ENCODE measurements around the gene CPXM1.

Gene CPXM1

DNA sequence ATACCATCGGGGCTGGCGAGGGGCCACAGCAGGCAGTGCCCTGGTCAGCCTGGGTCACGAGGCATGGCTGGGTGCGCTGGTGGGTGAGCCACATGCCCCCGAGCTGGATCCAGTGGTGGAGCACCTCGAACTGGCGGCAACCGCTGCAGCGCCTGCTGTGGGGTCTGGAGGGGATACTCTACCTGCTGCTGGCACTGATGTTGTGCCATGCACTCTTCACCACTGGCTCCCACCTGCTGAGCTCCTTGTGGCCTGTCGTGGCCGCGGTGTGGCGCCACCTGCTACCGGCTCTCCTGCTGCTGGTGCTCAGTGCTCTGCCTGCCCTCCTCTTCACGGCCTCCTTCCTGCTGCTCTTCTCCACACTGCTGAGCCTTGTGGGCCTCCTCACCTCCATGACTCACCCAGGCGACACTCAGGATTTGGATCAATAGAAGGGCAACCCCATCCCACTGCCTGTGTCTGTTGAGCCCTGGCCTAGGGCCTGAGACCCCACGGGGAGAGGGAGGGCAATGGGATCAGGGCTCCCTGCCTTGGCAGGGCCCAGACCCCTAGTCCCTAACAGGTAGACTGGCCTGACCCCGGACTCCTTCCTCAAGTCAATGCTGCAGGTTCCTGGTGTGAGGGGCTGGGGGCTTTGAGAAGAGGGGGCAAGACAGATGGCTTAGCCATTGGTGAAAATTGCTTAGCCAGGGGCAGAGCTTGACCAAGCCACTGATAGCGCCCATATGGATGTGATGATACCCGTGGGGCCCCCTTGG lies 16.3 kb upstream of the CPXM1 start:
- POLR2A ChIA-PET (ENCODE audit: low non-redundant PET) = no interaction called here
- TF ChIP-seq, protein P1, sequence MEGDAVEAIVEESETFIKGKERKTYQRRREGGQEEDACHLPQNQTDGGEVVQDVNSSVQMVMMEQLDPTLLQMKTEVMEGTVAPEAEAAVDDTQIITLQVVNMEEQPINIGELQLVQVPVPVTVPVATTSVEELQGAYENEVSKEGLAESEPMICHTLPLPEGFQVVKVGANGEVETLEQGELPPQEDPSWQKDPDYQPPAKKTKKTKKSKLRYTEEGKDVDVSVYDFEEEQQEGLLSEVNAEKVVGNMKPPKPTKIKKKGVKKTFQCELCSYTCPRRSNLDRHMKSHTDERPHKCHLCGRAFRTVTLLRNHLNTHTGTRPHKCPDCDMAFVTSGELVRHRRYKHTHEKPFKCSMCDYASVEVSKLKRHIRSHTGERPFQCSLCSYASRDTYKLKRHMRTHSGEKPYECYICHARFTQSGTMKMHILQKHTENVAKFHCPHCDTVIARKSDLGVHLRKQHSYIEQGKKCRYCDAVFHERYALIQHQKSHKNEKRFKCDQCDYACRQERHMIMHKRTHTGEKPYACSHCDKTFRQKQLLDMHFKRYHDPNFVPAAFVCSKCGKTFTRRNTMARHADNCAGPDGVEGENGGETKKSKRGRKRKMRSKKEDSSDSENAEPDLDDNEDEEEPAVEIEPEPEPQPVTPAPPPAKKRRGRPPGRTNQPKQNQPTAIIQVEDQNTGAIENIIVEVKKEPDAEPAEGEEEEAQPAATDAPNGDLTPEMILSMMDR (conservative IDR thresholded peaks at IDR 0.05; ENCODE audit: low read depth) = no peak
- no peak for DNase-seq (ENCODE audit: low spot score)
- CTCF ChIA-PET = interaction anchor here (0.5 kb wide), 1 partner anchor 38 kb away, joined by 4 read pairs; no protein-coding TSS in a partner anchor
- H3K27ac ChIP-seq = no peak overlapping the region

DNA sequence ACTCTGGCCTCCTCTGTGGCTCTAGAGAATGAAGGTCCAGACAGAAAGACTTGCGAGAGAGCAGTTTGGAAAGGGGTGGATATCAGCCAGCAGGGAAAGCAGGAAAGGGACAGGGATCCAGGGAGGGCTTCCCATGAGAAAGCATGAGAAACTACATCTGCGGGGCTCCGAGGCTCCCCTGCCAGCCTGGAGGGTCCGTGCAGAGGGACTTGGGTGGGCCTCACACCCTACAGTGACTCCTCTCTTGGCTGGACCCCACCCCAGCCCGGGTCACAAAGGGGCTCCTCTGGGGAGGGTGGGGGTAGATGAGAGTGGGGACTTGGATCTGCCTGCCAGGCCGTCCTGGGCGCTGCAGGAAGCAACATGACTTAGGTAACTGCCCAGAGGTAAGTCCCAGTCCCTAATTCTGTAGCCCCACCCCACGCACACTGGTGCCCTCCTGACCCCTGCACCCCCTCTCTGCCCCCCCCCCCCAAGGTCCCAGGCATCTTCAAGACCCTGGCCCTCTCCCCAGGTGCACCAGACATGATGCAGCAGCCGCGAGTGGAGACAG lies 15.7 kb upstream of the CPXM1 start, which contains the start of gene TMEM239:
TMEM239 (plus strand) TSS at position 335 of the 553 bp plus-strand sequence; CDS start at position 526, 191 bp downstream.
- POLR2A ChIA-PET (ENCODE audit: low non-redundant PET) = no interaction called here
- CTCF ChIA-PET = no interaction called here
- TF ChIP-seq, protein P1 (conservative IDR thresholded peaks at IDR 0.05; ENCODE audit: low read depth) = no peak
- no peak for DNase-seq (ENCODE audit: low spot score)
- no peak within 1 kb of the TSS for H3K27ac ChIP-seq

DNA sequence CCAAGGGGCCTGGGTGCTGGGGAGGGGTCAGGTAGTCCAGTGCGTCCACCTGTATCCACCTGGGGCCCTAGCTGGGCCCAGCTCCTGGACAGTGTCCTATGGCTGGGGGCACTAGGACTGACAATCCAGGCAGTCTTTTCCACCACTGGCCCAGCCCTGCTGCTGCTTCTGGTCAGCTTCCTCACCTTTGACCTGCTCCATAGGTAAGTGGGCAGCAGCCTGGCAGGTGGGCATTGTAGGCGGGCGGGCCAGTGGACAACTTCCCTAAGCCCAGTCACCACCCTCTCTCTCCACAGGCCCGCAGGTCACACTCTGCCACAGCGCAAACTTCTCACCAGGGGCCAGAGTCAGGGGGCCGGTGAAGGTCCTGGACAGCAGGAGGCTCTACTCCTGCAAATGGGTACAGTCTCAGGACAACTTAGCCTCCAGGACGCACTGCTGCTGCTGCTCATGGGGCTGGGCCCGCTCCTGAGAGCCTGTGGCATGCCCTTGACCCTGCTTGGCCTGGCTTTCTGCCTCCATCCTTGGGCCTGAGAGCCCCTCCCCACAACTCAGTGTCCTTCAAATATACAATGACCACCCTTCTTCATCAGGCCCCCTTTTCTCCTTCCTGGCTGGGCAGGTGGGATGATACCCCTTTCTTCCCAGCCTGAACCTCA lies 14.9 kb upstream of the CPXM1 start:
- CTCF ChIA-PET = no interaction called here
- TF ChIP-seq, protein P1 (conservative IDR thresholded peaks at IDR 0.05; ENCODE audit: low read depth) = no peak
- DNase-seq (ENCODE audit: low spot score) = no peak
- POLR2A ChIA-PET (ENCODE audit: low non-redundant PET) = no interaction called here
- H3K27ac ChIP-seq = peak overlapping the region; percentile 39

DNA sequence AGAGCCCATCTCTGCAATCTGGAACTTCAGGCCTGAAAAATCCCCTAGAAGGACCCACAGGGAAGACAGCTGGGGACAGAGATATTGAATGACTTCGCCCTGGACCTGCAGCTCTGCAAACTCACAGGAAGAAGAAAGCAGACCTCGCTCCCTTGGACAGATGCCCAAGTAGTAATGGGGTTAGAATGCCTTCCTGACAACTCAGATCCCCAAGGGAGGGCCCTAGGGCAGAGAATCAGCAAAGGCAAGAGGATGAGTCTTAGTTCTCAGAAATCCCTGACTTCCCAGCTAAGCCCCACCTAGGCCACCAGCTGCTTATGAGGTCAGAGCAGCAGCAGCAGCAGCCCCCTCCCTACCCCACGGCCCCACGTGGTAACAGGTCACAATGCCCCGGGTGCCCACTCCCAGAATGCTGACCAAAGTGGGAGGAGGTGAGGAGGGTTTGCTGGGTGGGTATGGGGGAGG lies 14.2 kb upstream of the CPXM1 start, which contains the start of gene C20orf141:
C20orf141 (plus strand) TSS at position 401 of the 465 bp plus-strand sequence. CDS start 198 bp downstream, outside the sequence.
- peak; percentile 93 for DNase-seq (ENCODE audit: low spot score)

DNA sequence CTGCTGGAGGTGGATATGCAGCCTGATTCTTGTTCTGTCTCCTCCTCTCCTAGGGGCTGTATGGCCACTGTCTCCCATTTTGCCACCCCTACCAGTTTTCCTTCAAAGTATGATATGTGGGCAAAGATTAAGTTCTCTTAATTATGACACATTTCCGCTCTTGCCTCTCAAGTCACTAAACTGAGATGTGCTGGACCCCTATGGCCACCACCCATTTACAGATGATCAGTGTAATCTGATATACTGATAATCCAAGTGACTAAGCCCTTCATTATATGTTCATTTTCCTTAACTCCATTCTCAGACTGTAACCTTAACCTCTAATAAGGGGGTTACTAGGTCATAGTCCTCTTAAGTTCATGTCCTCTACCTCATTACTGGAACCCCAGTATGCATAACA lies 13.6 kb upstream of the CPXM1 start:
- no peak for DNase-seq (ENCODE audit: low spot score)
- CTCF ChIA-PET = no interaction called here
- TF ChIP-seq, protein P1 (conservative IDR thresholded peaks at IDR 0.05; ENCODE audit: low read depth) = no peak
- POLR2A ChIA-PET (ENCODE audit: low non-redundant PET) = no interaction called here
- H3K27ac ChIP-seq = no peak overlapping the region

More for the DNA sequence above, 14.2 kb upstream of the CPXM1 start, which contains the start of gene C20orf141:
- ChIA-PET CTCF (no interaction called here), POLR2A (ENCODE audit: low non-redundant PET) (no interaction called here)
- peak within 1 kb of the TSS; percentile 39 for H3K27ac ChIP-seq
- TF ChIP-seq, protein P1 (conservative IDR thresholded peaks at IDR 0.05; ENCODE audit: low read depth) = no peak

DNA sequence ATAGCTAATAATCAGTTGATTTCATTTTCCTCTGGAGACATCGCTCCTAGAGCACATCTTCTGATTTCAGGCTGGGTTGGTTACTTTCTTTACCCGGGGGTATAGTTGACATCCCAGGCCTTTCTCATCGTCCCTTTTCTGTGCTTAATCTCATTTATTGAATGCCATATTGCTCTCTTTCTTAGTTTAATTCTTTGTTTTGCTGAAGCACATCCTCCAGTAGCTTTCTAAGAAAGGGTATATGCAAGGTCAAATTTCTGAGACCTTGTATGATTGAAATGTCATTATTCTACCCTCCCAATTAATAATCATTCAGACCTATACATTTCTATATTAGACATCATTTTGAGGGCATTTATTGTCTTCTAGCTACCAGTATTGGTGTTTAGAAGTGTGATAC lies 11.8 kb upstream of the CPXM1 start:
- CTCF ChIA-PET = no interaction called here
- TF ChIP-seq, protein P1 (conservative IDR thresholded peaks at IDR 0.05; ENCODE audit: low read depth) = no peak
- DNase-seq (ENCODE audit: low spot score) = no peak
- no peak overlapping the region for H3K27ac ChIP-seq
- POLR2A ChIA-PET (ENCODE audit: low non-redundant PET) = no interaction called here
